IMR-90 (cell line): Measurements from ENCODE around the gene ARHGAP32.

Experiments used
- BHLHE40 ChIP-seq: fragments of 150-350 bp; IDR thresholded peaks from 2 replicates; pipeline ENCODE4 v1.6.1; 2016; ENCODE audit warnings: mild to moderate bottlenecking, low read depth, low read length
- POLR2A ChIP-seq: IDR thresholded peaks from 2 replicates; pipeline ENCODE4 v1.6.1; 2012; ENCODE audit warnings: mild to moderate bottlenecking, low read depth, low read length
- RAD21 ChIP-seq: IDR thresholded peaks from 2 replicates; pipeline ENCODE4 v1.6.1; 2012; ENCODE audit warnings: low read length, improper control_type of control experiment
- TF ChIP-seq, protein P1 (sequence below): conservative IDR thresholded peaks from 2 replicates; pipeline ENCODE4 v1.5.1; 2012; ENCODE audit warnings: mild to moderate bottlenecking, low read depth, low read length, improper control_type of control experiment
- TF ChIP-seq, protein P2 (sequence below): fragments of 150-350 bp; IDR thresholded peaks from 2 replicates; pipeline ENCODE4 v1.6.1; 2016; ENCODE audit warnings: low read depth, mild to moderate bottlenecking, low read length, moderate library complexity, borderline replicate concordance

DNA sequence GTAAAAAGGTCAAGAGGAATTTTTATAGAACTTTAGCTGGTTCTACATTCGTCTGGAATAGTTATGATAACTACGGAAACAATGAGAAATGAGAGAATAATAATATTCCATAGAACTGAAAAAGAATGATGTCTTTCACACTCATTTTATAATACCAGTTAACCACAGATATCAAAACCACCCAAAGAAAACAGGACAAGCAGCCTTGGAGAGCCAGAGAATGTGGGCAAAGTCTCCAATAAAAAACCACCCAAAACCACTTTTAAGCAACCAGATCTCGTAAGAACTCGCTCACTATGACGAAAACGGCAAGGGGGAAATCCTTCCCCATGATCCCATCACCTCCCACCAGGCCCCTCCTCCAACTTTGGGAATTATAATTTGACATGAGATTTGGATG is 60.8 kb downstream of the ARHGAP32 start:
- TF ChIP-seq, protein P1, sequence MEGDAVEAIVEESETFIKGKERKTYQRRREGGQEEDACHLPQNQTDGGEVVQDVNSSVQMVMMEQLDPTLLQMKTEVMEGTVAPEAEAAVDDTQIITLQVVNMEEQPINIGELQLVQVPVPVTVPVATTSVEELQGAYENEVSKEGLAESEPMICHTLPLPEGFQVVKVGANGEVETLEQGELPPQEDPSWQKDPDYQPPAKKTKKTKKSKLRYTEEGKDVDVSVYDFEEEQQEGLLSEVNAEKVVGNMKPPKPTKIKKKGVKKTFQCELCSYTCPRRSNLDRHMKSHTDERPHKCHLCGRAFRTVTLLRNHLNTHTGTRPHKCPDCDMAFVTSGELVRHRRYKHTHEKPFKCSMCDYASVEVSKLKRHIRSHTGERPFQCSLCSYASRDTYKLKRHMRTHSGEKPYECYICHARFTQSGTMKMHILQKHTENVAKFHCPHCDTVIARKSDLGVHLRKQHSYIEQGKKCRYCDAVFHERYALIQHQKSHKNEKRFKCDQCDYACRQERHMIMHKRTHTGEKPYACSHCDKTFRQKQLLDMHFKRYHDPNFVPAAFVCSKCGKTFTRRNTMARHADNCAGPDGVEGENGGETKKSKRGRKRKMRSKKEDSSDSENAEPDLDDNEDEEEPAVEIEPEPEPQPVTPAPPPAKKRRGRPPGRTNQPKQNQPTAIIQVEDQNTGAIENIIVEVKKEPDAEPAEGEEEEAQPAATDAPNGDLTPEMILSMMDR, result no peak
- TF ChIP-seq POLR2A (no peak), BHLHE40 (no peak), RAD21 (no peak)
- TF ChIP-seq, protein P2, sequence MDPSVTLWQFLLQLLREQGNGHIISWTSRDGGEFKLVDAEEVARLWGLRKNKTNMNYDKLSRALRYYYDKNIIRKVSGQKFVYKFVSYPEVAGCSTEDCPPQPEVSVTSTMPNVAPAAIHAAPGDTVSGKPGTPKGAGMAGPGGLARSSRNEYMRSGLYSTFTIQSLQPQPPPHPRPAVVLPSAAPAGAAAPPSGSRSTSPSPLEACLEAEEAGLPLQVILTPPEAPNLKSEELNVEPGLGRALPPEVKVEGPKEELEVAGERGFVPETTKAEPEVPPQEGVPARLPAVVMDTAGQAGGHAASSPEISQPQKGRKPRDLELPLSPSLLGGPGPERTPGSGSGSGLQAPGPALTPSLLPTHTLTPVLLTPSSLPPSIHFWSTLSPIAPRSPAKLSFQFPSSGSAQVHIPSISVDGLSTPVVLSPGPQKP, result no peak
